ENCODE data around the gene ANO8.
A peak's percentile ranks its signal among the peaks of the same experiment; 100 is the strongest.

The ANO8 gene

DNA sequence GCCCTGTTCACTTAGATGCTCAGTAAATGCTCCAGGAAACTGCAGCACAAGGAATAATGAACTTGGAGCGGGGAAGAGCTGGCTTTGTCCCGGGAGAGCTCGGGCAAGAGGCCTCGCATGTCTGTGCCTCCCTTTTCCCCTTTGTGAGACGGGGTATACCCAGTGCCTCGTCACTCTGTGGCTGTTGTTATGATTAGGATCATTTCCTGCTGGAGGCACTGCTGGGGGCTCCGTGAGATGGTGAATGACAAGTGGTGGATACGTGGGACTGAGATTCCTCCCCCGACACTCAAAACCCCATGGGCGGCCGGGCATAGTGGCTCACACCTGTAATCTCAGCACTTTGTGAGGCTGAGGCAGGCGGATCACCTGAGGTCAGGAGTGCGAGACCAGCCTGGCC is 43.6 kb upstream of the ANO8 start:
- H3K14ac ChIP-seq (ENCODE audit: low read length), result no peak overlapping the region
- H3K27ac ChIP-seq (replicated peaks; ENCODE audit: low read length), result no peak overlapping the region
- H3K79me1 ChIP-seq (ENCODE audit: low read depth, low read length), result no peaks in the 10 kb centered on the region
- H4K91ac ChIP-seq (ENCODE audit: low read depth, low read length, poor library complexity), result no peak overlapping the region
- no CpG with 5 or more reads among the region's 13 CpGs for WGBS, 2 donors (ENCODE audit: extremely low coverage in 2 of 2, insufficient read length in 2 of 2, insufficient replicate concordance in 1 of 2)
- no peak overlapping the region for H2BK12ac ChIP-seq (ENCODE audit: low read length)
- no peak overlapping the region for H2AFZ ChIP-seq (ENCODE audit: low read length)
- H3K4me1 ChIP-seq (ENCODE audit: control insufficient read depth in 2 of 2, insufficient read depth in 1 of 2, low read depth in 1 of 2, low read length in 2 of 2), result peaks cover 6 to 7% of the 10 kb centered on the region in 2 donors
- no peak overlapping the region for H3K18ac ChIP-seq (ENCODE audit: low read length)
- DNase-seq (ENCODE audit: low spot score), result no peak
- H3K4ac ChIP-seq (ENCODE audit: low read length), result no peak overlapping the region
- H4K8ac ChIP-seq (ENCODE audit: low read depth, low read length), result no peak overlapping the region
- H3K4me3 ChIP-seq (ENCODE audit: low read length in 2 of 2), result no peak overlapping the region
- peak overlapping the region; percentile 89 for H2AK5ac ChIP-seq (ENCODE audit: low read depth, low read length)
- no peak overlapping the region for H2BK120ac ChIP-seq (ENCODE audit: low read depth, low read length)
- no peak overlapping the region for H3K9ac ChIP-seq (ENCODE audit: low read depth, low read length, poor library complexity)
- H3K27me3 ChIP-seq (ENCODE audit: control insufficient read depth in 3 of 3, insufficient read depth in 3 of 3, low read depth in 1 of 3, low read length in 3 of 3), result no peaks in the 10 kb centered on the region
- H3K4me2 ChIP-seq (ENCODE audit: insufficient read depth, low read length, poor library complexity, severe bottlenecking), result no peak overlapping the region
- H2BK15ac ChIP-seq (ENCODE audit: low read length), result peak overlapping the region; percentile 67
- no peak overlapping the region for H3K23ac ChIP-seq (ENCODE audit: low read depth, low read length, poor library complexity)
- peaks cover 2 to 6% of the 10 kb centered on the region in 2 donors for H3K9me3 ChIP-seq (replicated peaks in 1 of 2; ENCODE audit: control insufficient read depth in 2 of 2, insufficient read depth in 1 of 2, low read depth in 1 of 2, low read length in 2 of 2)
- H2BK5ac ChIP-seq (ENCODE audit: low read length), result no peak overlapping the region
- H3K36me3 ChIP-seq (replicated peaks in 1 of 2; ENCODE audit: control insufficient read depth in 2 of 2, insufficient read depth in 2 of 2, low read length in 2 of 2), result no peaks in the 10 kb centered on the region

DNA sequence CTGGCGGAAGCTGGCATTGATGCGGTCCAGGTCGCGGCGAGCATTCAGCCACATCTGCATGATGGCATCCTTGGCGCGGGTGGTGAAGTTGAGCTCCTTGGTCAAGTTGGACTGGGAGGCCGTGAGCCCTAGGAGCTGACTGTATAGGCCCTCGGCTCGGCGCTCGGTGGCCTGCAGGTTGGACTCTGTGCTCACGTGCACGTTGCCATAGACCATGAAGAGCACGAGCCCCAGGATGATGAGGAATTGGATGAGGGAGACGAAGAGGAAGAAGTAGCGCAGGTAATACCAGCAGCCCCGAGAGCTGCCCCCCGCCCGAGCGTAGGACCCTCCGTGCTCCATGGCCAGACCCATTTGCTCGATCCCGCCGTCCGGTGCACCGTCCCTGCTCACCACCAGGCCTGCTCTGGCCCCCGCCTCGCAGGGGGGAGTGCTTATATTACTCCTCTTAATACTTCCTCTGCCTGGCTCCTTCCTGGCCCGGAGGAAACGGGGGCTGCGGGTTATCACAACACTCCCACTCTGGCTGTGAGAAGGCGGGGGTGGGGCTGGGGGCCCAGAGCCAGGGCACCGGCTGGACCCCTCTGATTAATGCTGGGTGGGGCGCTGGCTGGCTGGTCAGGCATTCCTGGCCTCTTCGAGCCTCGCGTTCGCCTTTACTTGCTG is 42.4 kb upstream of the ANO8 start, which contains the start of gene PLVAP:
Gene PLVAP (minus strand): TSS at position 408 of the 666 bp plus-strand sequence. CDS start 54 bp downstream, at position 354.
- Histone ChIP-seq H3K18ac (ENCODE audit: low read length) (peak within 1 kb of the TSS; percentile 85), H3K27ac (replicated peaks; ENCODE audit: low read length) (no peak within 1 kb of the TSS), H3K4me1 (ENCODE audit: control insufficient read depth in 2 of 2, insufficient read depth in 1 of 2, low read depth in 1 of 2, low read length in 2 of 2) (peaks cover 6 to 7% of the 10 kb centered on the region in 2 donors), H3K4ac (ENCODE audit: low read length) (no peak within 1 kb of the TSS), H2AK5ac (ENCODE audit: low read depth, low read length) (peak within 1 kb of the TSS; percentile 89), H3K4me3 (ENCODE audit: low read length in 2 of 2) (no peak within 1 kb of the TSS), H2BK120ac (ENCODE audit: low read depth, low read length) (no peak within 1 kb of the TSS), H3K4me2 (ENCODE audit: insufficient read depth, low read length, poor library complexity, severe bottlenecking) (no peak within 1 kb of the TSS), H3K9me3 (replicated peaks in 1 of 2; ENCODE audit: control insufficient read depth in 2 of 2, insufficient read depth in 1 of 2, low read depth in 1 of 2, low read length in 2 of 2) (peaks cover 2 to 6% of the 10 kb centered on the region in 2 donors), H2BK5ac (ENCODE audit: low read length) (no peak within 1 kb of the TSS), H3K14ac (ENCODE audit: low read length) (no peak within 1 kb of the TSS), H4K8ac (ENCODE audit: low read depth, low read length) (no peak within 1 kb of the TSS), H3K9ac (ENCODE audit: low read depth, low read length, poor library complexity) (peak within 1 kb of the TSS; percentile 15), H2AFZ (ENCODE audit: low read length) (peak within 1 kb of the TSS; percentile 35), H3K23ac (ENCODE audit: low read depth, low read length, poor library complexity) (peak within 1 kb of the TSS; percentile 29), H3K27me3 (ENCODE audit: control insufficient read depth in 3 of 3, insufficient read depth in 3 of 3, low read depth in 1 of 3, low read length in 3 of 3) (no peaks in the 10 kb centered on the region), H3K79me1 (ENCODE audit: low read depth, low read length) (no peaks in the 10 kb centered on the region), H3K36me3 (replicated peaks in 1 of 2; ENCODE audit: control insufficient read depth in 2 of 2, insufficient read depth in 2 of 2, low read length in 2 of 2) (no peaks in the 10 kb centered on the region), H2BK15ac (ENCODE audit: low read length) (peak within 1 kb of the TSS; percentile 67), H4K91ac (ENCODE audit: low read depth, low read length, poor library complexity) (no peak within 1 kb of the TSS), H2BK12ac (ENCODE audit: low read length) (no peak within 1 kb of the TSS)
- no CpG with 5 or more reads among the region's 39 CpGs for WGBS, 2 donors (ENCODE audit: extremely low coverage in 2 of 2, insufficient read length in 2 of 2, insufficient replicate concordance in 1 of 2)
- no peak for DNase-seq (ENCODE audit: low spot score)

GRCh38 chr19:17370026-17370587 is 35.5 kb upstream of the ANO8 start:
- Histone ChIP-seq H2AFZ (ENCODE audit: low read length) (peak overlapping the region; percentile 12), H2BK120ac (ENCODE audit: low read depth, low read length) (no peak overlapping the region), H3K4me3 (ENCODE audit: low read length in 2 of 2) (no peak overlapping the region), H3K79me1 (ENCODE audit: low read depth, low read length) (no peaks in the 10 kb centered on the region), H3K9ac (ENCODE audit: low read depth, low read length, poor library complexity) (no peak overlapping the region), H2BK5ac (ENCODE audit: low read length) (no peak overlapping the region), H3K18ac (ENCODE audit: low read length) (no peak overlapping the region), H2BK12ac (ENCODE audit: low read length) (no peak overlapping the region), H3K4me1 (ENCODE audit: control insufficient read depth in 2 of 2, insufficient read depth in 1 of 2, low read depth in 1 of 2, low read length in 2 of 2) (peaks cover 0 to 2% of the 10 kb centered on the region in 2 donors), H3K23ac (ENCODE audit: low read depth, low read length, poor library complexity) (no peak overlapping the region), H3K27me3 (ENCODE audit: control insufficient read depth in 3 of 3, insufficient read depth in 3 of 3, low read depth in 1 of 3, low read length in 3 of 3) (no peaks in the 10 kb centered on the region), H3K4me2 (ENCODE audit: insufficient read depth, low read length, poor library complexity, severe bottlenecking) (no peak overlapping the region), H2BK15ac (ENCODE audit: low read length) (no peak overlapping the region), H3K4ac (ENCODE audit: low read length) (no peak overlapping the region), H3K9me3 (replicated peaks in 1 of 2; ENCODE audit: control insufficient read depth in 2 of 2, insufficient read depth in 1 of 2, low read depth in 1 of 2, low read length in 2 of 2) (no peaks in the 10 kb centered on the region), H3K27ac (replicated peaks; ENCODE audit: low read length) (no peak overlapping the region), H3K36me3 (replicated peaks in 1 of 2; ENCODE audit: control insufficient read depth in 2 of 2, insufficient read depth in 2 of 2, low read length in 2 of 2) (no peaks in the 10 kb centered on the region), H3K14ac (ENCODE audit: low read length) (no peak overlapping the region), H4K8ac (ENCODE audit: low read depth, low read length) (no peak overlapping the region), H2AK5ac (ENCODE audit: low read depth, low read length) (no peak overlapping the region), H4K91ac (ENCODE audit: low read depth, low read length, poor library complexity) (no peak overlapping the region)
- no peak for DNase-seq (ENCODE audit: low spot score)
- no CpG with 5 or more reads among the region's 8 CpGs for WGBS, 2 donors (ENCODE audit: extremely low coverage in 2 of 2, insufficient read length in 2 of 2, insufficient replicate concordance in 1 of 2)

DNA sequence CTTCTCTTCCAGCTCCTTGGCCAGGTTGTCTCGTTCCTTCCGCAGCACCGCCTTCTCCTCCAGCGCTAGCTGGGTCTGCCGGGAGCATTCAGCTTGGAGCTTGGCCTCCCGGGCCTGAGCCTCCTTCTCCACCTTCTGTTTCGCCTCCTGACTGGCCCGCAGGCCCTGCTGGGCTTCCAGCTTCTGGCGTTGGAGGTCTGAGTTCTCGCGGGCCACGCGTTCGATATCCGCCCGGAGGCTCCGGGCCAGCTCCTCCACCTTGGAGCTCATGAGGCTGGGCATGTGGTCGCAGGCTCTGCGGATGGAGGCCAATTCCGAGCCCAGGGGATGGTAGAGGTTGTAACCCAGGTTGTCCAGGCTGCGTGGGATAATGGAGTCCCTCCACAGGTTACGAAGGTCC is 30.7 kb upstream of the ANO8 start:
- WGBS, 2 donors (ENCODE audit: extremely low coverage in 2 of 2, insufficient read length in 2 of 2, insufficient replicate concordance in 1 of 2), result no CpG with 5 or more reads among the region's 22 CpGs
- H3K9me3 ChIP-seq (replicated peaks in 1 of 2; ENCODE audit: control insufficient read depth in 2 of 2, insufficient read depth in 1 of 2, low read depth in 1 of 2, low read length in 2 of 2), result no peaks in the 10 kb centered on the region

More for the DNA sequence above, 30.7 kb upstream of the ANO8 start:
- no peak for DNase-seq (ENCODE audit: low spot score)
- H2BK15ac ChIP-seq (ENCODE audit: low read length), result peak overlapping the region; percentile 55
- no peaks in the 10 kb centered on the region for H3K27me3 ChIP-seq (ENCODE audit: control insufficient read depth in 3 of 3, insufficient read depth in 3 of 3, low read depth in 1 of 3, low read length in 3 of 3)
- H4K91ac ChIP-seq (ENCODE audit: low read depth, low read length, poor library complexity), result no peak overlapping the region
- H2AK5ac ChIP-seq (ENCODE audit: low read depth, low read length), result peak overlapping the region; percentile 88
- H2AFZ ChIP-seq (ENCODE audit: low read length), result no peak overlapping the region
- H3K23ac ChIP-seq (ENCODE audit: low read depth, low read length, poor library complexity), result no peak overlapping the region
- H3K36me3 ChIP-seq (replicated peaks in 1 of 2; ENCODE audit: control insufficient read depth in 2 of 2, insufficient read depth in 2 of 2, low read length in 2 of 2), result no peaks in the 10 kb centered on the region
- H3K9ac ChIP-seq (ENCODE audit: low read depth, low read length, poor library complexity), result no peak overlapping the region
- H3K14ac ChIP-seq (ENCODE audit: low read length), result no peak overlapping the region
- peaks cover 0 to 2% of the 10 kb centered on the region in 2 donors for H3K4me1 ChIP-seq (ENCODE audit: control insufficient read depth in 2 of 2, insufficient read depth in 1 of 2, low read depth in 1 of 2, low read length in 2 of 2)
- no peak overlapping the region for H3K27ac ChIP-seq (replicated peaks; ENCODE audit: low read length)
- H3K79me1 ChIP-seq (ENCODE audit: low read depth, low read length), result no peaks in the 10 kb centered on the region
- no peak overlapping the region for H2BK5ac ChIP-seq (ENCODE audit: low read length)
- H3K4ac ChIP-seq (ENCODE audit: low read length), result no peak overlapping the region
- H2BK120ac ChIP-seq (ENCODE audit: low read depth, low read length), result no peak overlapping the region
- peak overlapping the region; percentile 52 for H3K18ac ChIP-seq (ENCODE audit: low read length)
- H2BK12ac ChIP-seq (ENCODE audit: low read length), result no peak overlapping the region
- H4K8ac ChIP-seq (ENCODE audit: low read depth, low read length), result no peak overlapping the region
- H3K4me2 ChIP-seq (ENCODE audit: insufficient read depth, low read length, poor library complexity, severe bottlenecking), result no peak overlapping the region
- H3K4me3 ChIP-seq (ENCODE audit: low read length in 2 of 2), result peak overlapping the region in 1 of 2 donors; percentile 60
